Mucosa of stomach (tissue), 1 donor: ENCODE results near the gene ASIC3.

ENCODE experiments used
- H3K27me3 ChIP-seq: one replicate; pipeline ENCODE4 v1.7.0; 2013; ENCODE audit warnings: mild to moderate bottlenecking, low read length; ENCODE audit not compliant: control insufficient read depth, insufficient read depth
- H3K36me3 ChIP-seq: one replicate; pipeline ENCODE4 v1.7.0; 2013; ENCODE audit warnings: low read length; ENCODE audit not compliant: control insufficient read depth, insufficient read depth
- H3K4me1 ChIP-seq: one replicate; pipeline ENCODE4 v1.7.0; 2013; ENCODE audit warnings: mild to moderate bottlenecking, low read length; ENCODE audit not compliant: control insufficient read depth, insufficient read depth
- H3K4me3 ChIP-seq: one replicate; pipeline ENCODE4 v1.7.0; 2013; ENCODE audit warnings: low read length
- H3K9ac ChIP-seq: one replicate; pipeline ENCODE4 v1.7.0; 2013; ENCODE audit warnings: mild to moderate bottlenecking, low read length, moderate library complexity
- H3K9me3 ChIP-seq: one replicate; pipeline ENCODE4 v1.7.0; 2013; ENCODE audit warnings: mild to moderate bottlenecking, low read length, moderate library complexity; ENCODE audit not compliant: control insufficient read depth
- donor health status: Pancreatic carcinoma.

ASIC3 gene

GRCh38 chr7:151083071-151083823 lies 34.9 kb downstream of the ASIC3 start, which contains the start of gene TMUB1:
Gene TMUB1 (minus strand): TSS chr7:151083493. CDS start chr7:151082563, 930 bp downstream.
- H3K9ac ChIP-seq = peak within 1 kb of the TSS; percentile 90
- H3K36me3 ChIP-seq = no peaks in the 10 kb centered on the region
- peaks cover 4% of the 10 kb centered on the region for H3K27me3 ChIP-seq
- H3K4me3 ChIP-seq = peak within 1 kb of the TSS; percentile 97
- H3K9me3 ChIP-seq = no peaks in the 10 kb centered on the region
- H3K4me1 ChIP-seq = peaks cover 61% of the 10 kb centered on the region

GRCh38 chr7:151083824-151084160 lies 35.5 kb downstream of the ASIC3 start:
- Histone ChIP-seq H3K4me3 (peak overlapping the region; percentile 97), H3K4me1 (peaks cover 67% of the 10 kb centered on the region), H3K9ac (no peak overlapping the region)

GRCh38 chr7:151085329-151085690 lies 37.0 kb downstream of the ASIC3 start:
- H3K9ac ChIP-seq = peak overlapping the region; percentile 8
- H3K4me1 ChIP-seq = peaks cover 70% of the 10 kb centered on the region
- no peak overlapping the region for H3K4me3 ChIP-seq
- peaks cover 4% of the 10 kb centered on the region for H3K27me3 ChIP-seq
- no peaks in the 10 kb centered on the region for H3K9me3 ChIP-seq
- H3K36me3 ChIP-seq = no peaks in the 10 kb centered on the region

More at GRCh38 chr7:151083824-151084160, 35.5 kb downstream of the ASIC3 start:
- Histone ChIP-seq H3K9me3 (no peaks in the 10 kb centered on the region), H3K27me3 (peaks cover 4% of the 10 kb centered on the region), H3K36me3 (no peaks in the 10 kb centered on the region)

DNA sequence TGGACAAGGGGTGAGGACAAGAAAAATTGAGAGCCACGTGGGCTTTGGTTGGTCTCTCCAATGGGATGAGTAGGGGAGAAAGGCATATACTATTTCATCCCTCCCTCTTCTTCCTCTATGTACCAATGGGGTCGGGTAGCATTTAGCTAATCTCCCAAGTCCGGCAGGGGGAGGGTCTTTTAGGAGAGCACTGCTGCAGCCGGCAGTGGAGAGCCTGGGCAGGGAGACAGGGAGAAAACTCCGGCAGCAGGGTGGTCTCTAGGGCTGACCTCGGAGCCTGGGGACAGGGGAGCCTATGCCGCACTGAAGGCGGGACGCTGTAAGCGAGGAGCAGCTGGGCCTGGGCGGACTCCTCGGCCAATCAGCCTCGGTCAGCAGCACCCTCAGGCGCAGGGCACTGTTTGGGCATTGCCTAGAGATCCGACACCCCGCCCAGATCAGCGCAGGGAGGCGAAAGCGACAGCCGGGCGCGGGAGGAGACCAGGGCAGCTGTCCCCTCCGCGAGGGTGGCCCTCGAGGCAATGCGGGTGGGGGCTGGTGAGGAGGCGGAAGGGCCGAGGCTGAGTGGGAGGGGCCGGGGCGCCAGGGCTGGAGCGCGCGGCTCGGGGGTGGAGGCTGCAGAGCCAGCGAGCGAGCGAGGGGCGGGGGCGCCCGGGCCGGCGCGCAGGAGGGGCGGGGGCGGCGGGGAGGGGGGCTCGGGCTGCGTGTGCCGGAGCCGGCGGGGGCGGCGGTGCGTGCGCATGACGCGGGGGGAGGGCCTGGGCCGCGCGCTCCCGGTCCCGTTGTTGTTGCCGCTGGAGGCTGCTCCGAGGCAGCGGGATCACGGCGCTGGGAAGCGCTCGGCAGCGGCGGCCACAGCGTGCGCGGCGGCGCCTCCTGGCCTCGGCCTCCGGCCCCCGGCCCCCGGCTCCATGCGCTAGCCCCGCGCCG lies 37.6 kb downstream of the ASIC3 start, which contains the start of gene AGAP3:
Gene AGAP3 (plus strand): TSS at position 785 of the 930 bp plus-strand sequence. CDS start 267 bp downstream, outside the sequence.
- Histone ChIP-seq H3K9ac (peak within 1 kb of the TSS; percentile 75), H3K9me3 (no peaks in the 10 kb centered on the region), H3K4me1 (peaks cover 68% of the 10 kb centered on the region), H3K36me3 (no peaks in the 10 kb centered on the region), H3K4me3 (peak within 1 kb of the TSS; percentile 46), H3K27me3 (peaks cover 4% of the 10 kb centered on the region)

DNA sequence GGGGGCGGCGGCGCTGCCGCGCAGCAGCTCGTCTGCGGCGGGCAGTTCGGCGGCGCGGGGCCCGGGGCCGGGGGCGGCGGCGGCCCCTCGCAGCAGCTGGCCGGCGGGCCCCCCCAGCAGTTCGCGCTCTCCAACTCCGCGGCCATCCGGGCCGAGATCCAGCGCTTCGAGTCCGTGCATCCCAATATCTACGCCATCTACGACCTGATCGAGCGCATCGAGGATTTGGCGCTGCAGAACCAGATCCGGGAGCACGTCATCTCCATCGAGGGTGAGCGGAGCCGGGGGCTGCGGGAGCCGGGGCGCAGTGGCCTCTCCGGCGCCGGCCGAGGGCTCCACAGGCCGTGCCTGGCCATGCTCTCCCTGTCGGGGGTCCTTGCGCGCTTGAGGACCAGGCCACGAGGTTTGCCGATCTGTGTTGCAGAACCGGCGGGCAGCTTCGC lies 38.5 kb downstream of the ASIC3 start:
- Histone ChIP-seq H3K4me3 (peak overlapping the region; percentile 46), H3K9me3 (no peaks in the 10 kb centered on the region), H3K36me3 (no peaks in the 10 kb centered on the region), H3K9ac (peak overlapping the region; percentile 75), H3K27me3 (peaks cover 4% of the 10 kb centered on the region), H3K4me1 (peaks cover 60% of the 10 kb centered on the region)

GRCh38 chr7:151087245-151088018 lies 39.1 kb downstream of the ASIC3 start:
- H3K4me1 ChIP-seq = peaks cover 54% of the 10 kb centered on the region
- no peaks in the 10 kb centered on the region for H3K36me3 ChIP-seq
- peak overlapping the region; percentile 66 for H3K4me3 ChIP-seq
- H3K27me3 ChIP-seq = peaks cover 4% of the 10 kb centered on the region
- H3K9me3 ChIP-seq = no peaks in the 10 kb centered on the region
- H3K9ac ChIP-seq = peak overlapping the region; percentile 75

- peak overlapping the region; percentile 66 for H3K4me3 ChIP-seq
- peak overlapping the region; percentile 75 for H3K9ac ChIP-seq
- H3K4me1 ChIP-seq = peaks cover 50% of the 10 kb centered on the region
- no peaks in the 10 kb centered on the region for H3K36me3 ChIP-seq
- H3K27me3 ChIP-seq = peaks cover 4% of the 10 kb centered on the region
- no peaks in the 10 kb centered on the region for H3K9me3 ChIP-seq
Measured at GRCh38 chr7:151088019-151088855, 39.9 kb downstream of the ASIC3 start.

- H3K27me3 ChIP-seq = peaks cover 4% of the 10 kb centered on the region
- peaks cover 45% of the 10 kb centered on the region for H3K4me1 ChIP-seq
- H3K36me3 ChIP-seq = no peaks in the 10 kb centered on the region
- H3K9me3 ChIP-seq = no peaks in the 10 kb centered on the region
- H3K4me3 ChIP-seq = no peak overlapping the region
- H3K9ac ChIP-seq = peak overlapping the region; percentile 75
Measured at GRCh38 chr7:151088856-151089699, 40.7 kb downstream of the ASIC3 start.

- H3K36me3 ChIP-seq = no peaks in the 10 kb centered on the region
- no peak overlapping the region for H3K4me3 ChIP-seq
- H3K27me3 ChIP-seq = peaks cover 4% of the 10 kb centered on the region
- H3K9me3 ChIP-seq = no peaks in the 10 kb centered on the region
- H3K4me1 ChIP-seq = peaks cover 42% of the 10 kb centered on the region
- peak overlapping the region; percentile 75 for H3K9ac ChIP-seq
Measured at GRCh38 chr7:151089893-151090730, 41.8 kb downstream of the ASIC3 start.

GRCh38 chr7:151091003-151091402 lies 42.7 kb downstream of the ASIC3 start:
- Histone ChIP-seq H3K4me1 (peaks cover 35% of the 10 kb centered on the region), H3K9ac (no peak overlapping the region), H3K4me3 (no peak overlapping the region), H3K27me3 (peaks cover 4% of the 10 kb centered on the region), H3K36me3 (no peaks in the 10 kb centered on the region), H3K9me3 (no peaks in the 10 kb centered on the region)
